ENCODE measurements around the gene FAM167B. TPM values are rescaled to one million over a fixed set of nuclear protein-coding genes. Genes with fewer than 3 reads are reported as not detected.

The FAM167B gene
- total RNA-seq, 1 donor from 2014 or later, result 7.9 TPM

DNA sequence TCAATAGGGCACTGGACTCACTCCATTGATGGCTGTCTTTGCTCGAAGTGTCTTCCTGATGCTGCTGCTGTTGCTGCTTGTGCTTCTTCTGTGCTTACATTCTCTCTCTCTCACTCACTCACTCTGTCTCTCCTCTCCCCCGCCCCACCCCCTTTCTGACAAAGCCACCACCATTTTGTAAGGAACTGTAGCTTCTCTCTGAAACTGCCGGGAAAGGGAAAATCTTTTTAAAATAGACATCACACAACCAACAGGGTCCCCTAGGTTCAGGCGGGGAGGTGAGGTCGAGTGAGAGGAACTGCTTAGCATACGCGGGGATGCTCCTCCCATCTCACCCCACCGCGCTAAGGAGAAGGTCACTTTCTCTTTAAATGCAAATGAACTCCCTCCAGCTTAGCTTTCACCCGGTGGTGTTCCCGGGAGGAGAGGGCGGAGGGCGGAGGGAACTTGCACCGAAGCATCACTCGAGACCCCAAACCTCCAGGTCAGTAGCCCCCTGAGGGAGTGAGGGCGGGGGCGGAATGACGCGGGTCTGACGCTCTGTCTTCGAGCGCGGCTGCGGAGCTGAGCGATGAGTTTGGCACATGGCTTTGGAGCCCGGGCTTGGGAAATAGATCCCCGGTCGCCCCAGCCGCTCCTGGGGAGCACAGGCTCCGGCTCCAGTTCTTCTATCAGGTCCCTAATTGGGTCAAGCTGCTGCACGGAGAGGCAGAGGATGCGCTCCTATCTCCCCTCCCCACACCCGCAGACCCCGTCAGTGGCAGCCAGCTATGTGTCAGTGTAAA, 46.6 kb upstream of the FAM167B start, which contains the start of gene CCDC28B:
Gene CCDC28B (plus strand): TSS at position 370 of the 785 bp plus-strand sequence. CDS start 1,341 bp downstream, outside the sequence.
- Histone ChIP-seq H3K9me3 (replicated peaks) (no peaks in the 10 kb centered on the region), H3K36me3 (peaks cover 23% of the 10 kb centered on the region), H3K27ac (replicated peaks) (peak within 1 kb of the TSS; percentile 91), H3K27me3 (ENCODE audit: low read depth) (no peaks in the 10 kb centered on the region), H3K4me3 (peak within 1 kb of the TSS; percentile 72), H3K4me1 (peaks cover 73% of the 10 kb centered on the region)
- peak; percentile 75 for DNase-seq
- TF ChIP-seq CTCF (IDR thresholded peaks at IDR 0.05; ENCODE audit: borderline replicate concordance), result no peak
- intact Hi-C loops (cut with micrococcal nuclease), result no loop called here

DNA sequence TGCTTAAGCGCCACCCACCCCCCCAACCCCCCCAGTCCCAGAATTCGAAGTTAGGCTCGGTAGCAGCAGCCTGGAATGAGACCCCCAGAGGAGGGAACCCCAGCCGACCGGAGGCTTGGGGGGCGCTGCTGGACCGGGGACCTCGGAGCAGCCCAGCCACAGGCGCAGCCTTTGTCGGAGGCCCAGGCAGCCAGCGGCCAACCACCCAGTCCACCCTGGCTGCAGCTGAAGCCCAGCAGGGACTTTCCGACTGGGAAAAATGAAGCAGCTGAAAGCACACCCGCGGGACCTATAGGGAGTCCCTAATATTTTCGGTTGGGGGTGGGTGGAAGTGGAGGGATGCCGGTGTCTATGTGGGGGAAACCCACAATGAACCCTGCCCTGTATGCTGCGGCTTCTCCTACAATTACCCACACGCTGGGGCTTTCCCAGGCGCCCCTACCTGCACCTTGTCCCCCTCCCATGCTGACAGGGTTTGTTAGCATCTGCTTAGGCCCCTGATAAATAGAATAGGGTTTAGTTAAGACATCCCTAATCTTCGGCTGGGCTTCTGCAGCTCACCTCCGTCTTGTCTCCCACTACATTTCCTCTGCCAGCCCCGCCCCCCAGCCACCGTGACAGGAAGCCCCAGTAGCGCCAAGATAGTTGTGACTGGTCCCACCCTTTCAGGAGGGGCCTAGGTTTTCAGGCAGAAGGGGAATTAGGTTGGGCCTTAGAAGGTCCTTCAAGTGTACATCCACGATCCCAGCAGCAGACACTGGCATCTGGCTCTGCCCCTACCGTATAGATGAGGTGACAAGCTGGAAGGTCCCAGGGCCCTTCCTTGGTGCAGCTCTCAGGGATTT, 45.8 kb upstream of the FAM167B start:
- H3K27me3 ChIP-seq (ENCODE audit: low read depth), result no peaks in the 10 kb centered on the region
- peak; percentile 77 for DNase-seq
- peaks cover 15% of the 10 kb centered on the region for H3K36me3 ChIP-seq
- peaks cover 74% of the 10 kb centered on the region for H3K4me1 ChIP-seq
- no peak for TF ChIP-seq CTCF (IDR thresholded peaks at IDR 0.05; ENCODE audit: borderline replicate concordance)
- peak overlapping the region; percentile 91 for H3K27ac ChIP-seq (replicated peaks)
- intact Hi-C loops (cut with micrococcal nuclease), result no loop called here
- H3K9me3 ChIP-seq (replicated peaks), result no peaks in the 10 kb centered on the region
- peak overlapping the region; percentile 72 for H3K4me3 ChIP-seq

- no peaks in the 10 kb centered on the region for H3K36me3 ChIP-seq
- DNase-seq, result no peak
- no peak for TF ChIP-seq CTCF (IDR thresholded peaks at IDR 0.05; ENCODE audit: borderline replicate concordance)
- peak overlapping the region; percentile 60 for H3K27ac ChIP-seq (replicated peaks)
- H3K27me3 ChIP-seq (ENCODE audit: low read depth), result no peaks in the 10 kb centered on the region
- no peaks in the 10 kb centered on the region for H3K9me3 ChIP-seq (replicated peaks)
- H3K4me3 ChIP-seq, result peak overlapping the region; percentile 78
- peaks cover 51% of the 10 kb centered on the region for H3K4me1 ChIP-seq
- intact Hi-C loops (cut with micrococcal nuclease), result no loop called here
Observed at GRCh38 chr1:32204943-32205361, 42.1 kb upstream of the FAM167B start.

GRCh38 chr1:32205401-32206370, 41.3 kb upstream of the FAM167B start, which contains the start of gene IQCC:
Gene IQCC, plus strand, starts transcription at chr1:32205671. Its CDS starts 11 bp downstream, at chr1:32205682.
- Histone ChIP-seq H3K4me3 (peak within 1 kb of the TSS; percentile 78), H3K4me1 (peaks cover 44% of the 10 kb centered on the region), H3K36me3 (no peaks in the 10 kb centered on the region), H3K27me3 (ENCODE audit: low read depth) (no peaks in the 10 kb centered on the region), H3K9me3 (replicated peaks) (no peaks in the 10 kb centered on the region), H3K27ac (replicated peaks) (peak within 1 kb of the TSS; percentile 60)
- DNase-seq, result peak; percentile 84
- intact Hi-C loops (cut with micrococcal nuclease), result no loop called here
- TF ChIP-seq CTCF (IDR thresholded peaks at IDR 0.05; ENCODE audit: borderline replicate concordance), result no peak

All from left ventricle myocardium inferior (tissue), 1 donor.